Amygdala (tissue), 56 donors: ENCODE results near the gene RLIM.
"Not testable (repeated sequence)": the region's sequence is repeated elsewhere in the genome, so short reads cannot be mapped to it uniquely, and the experiment has no call there.

Source experiments
- DNase-seq, 56 donors: peaks; one replicate each; lab custom pipeline; 2025; lab: John Stamatoyannopoulos, UW

The RLIM gene, protein sequence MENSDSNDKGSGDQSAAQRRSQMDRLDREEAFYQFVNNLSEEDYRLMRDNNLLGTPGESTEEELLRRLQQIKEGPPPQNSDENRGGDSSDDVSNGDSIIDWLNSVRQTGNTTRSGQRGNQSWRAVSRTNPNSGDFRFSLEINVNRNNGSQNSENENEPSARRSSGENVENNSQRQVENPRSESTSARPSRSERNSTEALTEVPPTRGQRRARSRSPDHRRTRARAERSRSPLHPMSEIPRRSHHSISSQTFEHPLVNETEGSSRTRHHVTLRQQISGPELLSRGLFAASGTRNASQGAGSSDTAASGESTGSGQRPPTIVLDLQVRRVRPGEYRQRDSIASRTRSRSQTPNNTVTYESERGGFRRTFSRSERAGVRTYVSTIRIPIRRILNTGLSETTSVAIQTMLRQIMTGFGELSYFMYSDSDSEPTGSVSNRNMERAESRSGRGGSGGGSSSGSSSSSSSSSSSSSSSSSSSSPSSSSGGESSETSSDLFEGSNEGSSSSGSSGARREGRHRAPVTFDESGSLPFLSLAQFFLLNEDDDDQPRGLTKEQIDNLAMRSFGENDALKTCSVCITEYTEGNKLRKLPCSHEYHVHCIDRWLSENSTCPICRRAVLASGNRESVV

DNA sequence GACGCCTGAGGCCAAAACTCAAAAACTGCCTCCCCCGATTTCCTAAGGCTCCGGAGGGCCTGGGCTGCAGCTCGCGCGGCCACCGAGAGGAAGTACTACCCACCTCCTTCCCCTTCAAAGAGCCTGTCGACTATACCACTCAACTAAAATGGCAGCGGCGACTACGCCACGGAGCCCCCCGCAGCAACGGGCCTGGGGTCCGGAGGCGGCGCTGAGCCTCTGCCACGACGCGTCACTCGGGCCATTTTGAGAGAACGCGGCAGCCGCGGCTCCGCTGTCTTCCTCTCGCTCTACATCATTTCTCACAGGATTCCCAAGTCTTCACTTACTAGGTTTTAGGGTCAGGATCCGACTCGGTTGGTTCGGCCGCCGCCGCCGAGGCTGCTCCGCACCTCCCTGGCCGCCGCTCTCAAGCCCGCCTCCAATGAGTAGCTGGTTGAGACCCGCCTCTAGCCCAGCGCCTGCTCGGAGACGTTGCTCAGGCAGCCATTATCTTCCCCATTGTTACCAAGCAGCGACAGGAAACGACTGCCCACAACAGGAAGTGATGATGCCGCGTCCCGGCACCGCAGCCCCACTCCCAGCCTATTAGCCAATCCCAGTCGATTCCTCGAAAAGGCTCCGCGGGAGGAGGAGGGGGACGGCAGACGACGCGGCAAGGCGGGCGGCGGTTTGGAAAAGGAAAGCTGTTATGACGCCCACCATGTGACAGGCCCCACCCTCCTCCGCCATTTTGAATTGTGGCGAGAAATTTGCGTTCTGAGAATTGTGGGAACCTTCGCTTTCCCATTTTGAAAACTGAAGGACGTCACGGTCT, at the start of gene RLIM:
Gene RLIM (minus strand): TSS at position 532 of the 817 bp plus-strand sequence. CDS start 18,647 bp downstream, outside the sequence.
- DNase-seq, result peak; percentile 8 to 95 (median 85)

DNA sequence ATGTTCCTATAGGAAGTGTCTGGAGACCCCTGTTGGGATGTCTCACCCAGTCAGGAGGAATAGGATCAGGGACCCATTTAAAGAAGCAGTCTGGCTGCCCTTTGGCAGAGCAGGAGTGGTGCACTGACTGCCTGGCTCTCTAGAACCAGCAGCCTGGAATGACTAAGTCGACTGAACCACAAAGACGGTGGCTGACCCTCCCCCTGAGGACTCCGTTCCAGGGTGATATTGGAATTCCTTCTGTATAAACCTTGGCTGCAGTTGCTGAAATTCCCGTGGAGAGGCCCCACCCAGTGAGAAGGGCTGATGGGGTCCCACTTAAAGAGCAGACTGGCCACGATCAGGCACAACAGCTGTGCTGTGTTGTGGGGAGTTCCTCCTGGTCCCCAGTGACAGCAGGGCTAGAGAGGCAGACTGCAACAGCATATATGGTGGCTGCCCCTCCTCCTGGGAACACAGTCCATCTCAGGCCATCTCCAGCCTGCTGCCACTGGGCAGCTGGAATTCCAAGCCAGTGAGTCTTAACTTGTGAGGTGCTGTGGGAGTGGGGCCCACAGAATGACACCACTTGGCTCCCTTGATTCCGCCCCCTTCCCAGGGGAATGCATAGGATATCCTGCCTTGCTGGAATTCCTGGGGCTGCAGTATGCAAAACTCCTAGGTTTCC, 41.8 kb upstream of the RLIM start:
- no peak for DNase-seq

DNA sequence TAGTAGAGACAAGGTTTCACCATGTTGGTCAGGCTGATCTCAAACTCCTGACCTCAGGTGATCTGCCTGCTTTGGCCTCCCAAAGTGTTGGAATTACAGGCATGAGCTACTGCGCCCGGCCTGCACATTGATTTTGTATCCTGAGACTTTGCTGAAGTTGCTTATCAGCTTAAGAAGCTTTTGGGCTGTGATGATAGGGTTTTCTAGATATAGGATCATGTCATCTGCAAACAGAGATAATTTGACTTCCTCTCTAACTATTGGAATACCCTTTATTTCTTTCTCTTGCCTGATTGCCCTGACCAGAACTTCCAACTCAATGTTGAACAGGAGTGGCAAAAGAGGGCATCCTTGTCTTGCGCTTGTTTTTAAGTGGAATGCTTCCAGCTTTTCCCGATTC, 40.5 kb upstream of the RLIM start:
- DNase-seq, result not testable (repeated sequence)

DNA sequence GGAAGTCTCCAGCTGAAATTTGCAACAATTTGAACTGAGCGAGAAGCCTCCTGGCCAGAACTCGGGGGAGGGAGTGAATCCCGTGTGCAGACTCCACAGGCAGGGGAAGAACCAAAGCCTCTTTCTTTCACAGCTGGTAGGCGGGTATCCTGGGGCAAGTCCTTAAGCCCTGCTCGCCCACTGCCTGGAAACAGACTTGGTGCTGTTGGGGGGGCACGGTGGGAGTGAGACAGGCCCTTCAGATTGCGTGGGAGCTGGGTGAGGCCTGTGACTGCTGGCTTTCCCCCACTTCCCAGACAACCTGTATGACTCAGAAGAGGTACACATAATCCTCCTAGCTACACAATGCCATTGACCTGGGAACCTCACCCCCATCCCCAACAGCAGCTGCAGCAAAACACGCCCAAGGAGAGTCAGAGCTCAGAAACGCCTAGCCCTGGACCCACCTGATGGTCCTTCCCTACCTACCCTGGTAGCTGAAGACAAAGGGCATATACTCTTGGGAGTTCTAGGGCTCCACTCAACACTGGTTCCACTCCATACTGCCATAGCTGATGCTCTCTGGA, 22.4 kb upstream of the RLIM start:
- no peak for DNase-seq

DNA sequence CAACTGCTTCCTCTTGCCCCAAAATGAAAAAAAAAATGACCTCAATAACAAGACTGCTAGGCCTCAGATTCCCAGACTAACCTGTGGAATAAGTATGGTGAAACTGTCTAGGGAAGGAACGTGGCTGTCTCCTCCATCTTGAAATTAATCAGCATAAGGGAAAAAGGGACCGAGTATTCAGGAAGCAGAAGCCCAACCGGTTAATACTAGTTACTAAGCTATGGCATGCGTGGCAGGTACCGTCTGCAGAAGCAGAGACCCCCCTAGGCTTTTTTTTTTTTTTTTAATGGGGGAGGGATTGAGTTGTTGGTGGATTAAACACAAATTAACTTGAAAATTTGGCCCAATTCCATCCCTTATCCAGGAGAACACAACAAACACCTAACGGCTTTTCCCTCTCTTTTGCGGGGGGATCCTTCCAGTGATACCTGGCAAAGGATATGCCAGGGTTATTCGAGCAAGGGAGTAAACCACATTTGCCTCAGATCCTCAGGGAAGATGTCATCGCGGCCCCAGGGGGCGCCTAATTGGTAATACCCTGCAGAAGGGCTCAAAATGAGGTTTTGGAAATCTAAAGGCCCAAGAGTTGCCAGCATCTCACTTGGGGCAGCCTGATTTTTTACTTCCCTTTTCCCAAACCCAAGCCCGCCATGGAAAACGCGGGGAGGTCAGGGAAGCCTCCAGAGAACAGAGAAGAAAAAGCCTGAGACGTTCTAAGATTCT, 893 bp downstream of the RLIM start:
- DNase-seq, result peak in 13 of 56 donors; percentile 0 to 21 (median 1)

DNA sequence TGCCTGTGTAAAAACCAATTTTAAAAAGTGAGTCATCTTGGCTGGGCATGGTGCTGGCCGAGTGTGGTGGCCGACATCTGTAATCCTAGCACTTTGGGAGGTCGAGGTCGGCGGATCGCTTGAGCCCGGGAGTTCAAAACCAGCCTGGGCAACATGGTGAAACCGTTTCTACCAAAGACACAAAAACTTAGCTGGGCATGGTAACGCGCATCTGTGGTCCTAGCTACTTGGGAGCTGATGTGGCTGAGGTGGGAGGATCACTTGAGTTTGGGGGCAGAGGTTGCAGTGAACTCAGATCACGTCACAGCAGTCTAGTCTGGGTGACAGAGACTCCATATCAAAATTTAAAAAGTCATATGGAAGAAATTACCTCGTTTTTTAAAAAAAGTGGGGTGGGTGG, 7.6 kb downstream of the RLIM start:
- no peak for DNase-seq

DNA sequence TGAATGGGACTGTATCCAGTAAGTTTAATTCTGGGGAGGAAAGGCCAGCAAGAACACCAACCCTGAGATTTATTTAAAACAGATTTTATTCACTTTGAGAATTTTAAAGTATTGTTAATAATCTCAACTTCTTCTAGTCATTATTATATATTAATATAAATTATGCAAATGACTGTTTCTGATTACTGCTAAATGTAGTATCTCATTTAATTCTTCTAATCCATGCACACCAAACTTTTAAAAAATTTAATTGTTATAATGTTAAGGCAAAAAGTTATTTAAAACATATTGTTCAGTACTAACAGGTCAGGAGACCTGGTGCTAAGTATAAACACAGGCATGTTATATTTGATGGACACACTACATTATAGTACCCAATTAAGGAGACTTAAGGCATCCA, 8.1 kb downstream of the RLIM start:
- DNase-seq, result no peak

DNA sequence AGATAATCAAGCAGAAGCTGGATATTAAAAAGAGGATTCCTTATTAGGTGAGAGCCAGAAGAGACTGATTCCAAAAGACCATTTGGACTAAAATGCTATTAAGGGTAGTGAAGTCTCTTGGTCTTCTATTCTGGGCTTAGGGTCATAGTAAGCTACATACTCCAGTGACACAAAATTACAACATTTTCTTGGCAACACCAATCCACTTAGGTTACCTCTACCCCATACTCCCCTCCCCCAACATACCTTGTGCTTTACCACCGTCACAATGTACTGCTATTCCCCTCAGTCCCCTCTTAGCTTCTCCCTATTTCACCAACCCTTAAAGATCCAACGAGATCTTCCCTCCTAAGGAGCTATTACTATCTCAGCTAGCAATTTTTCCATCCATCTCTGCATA, 11.4 kb downstream of the RLIM start:
- DNase-seq, result no peak

DNA sequence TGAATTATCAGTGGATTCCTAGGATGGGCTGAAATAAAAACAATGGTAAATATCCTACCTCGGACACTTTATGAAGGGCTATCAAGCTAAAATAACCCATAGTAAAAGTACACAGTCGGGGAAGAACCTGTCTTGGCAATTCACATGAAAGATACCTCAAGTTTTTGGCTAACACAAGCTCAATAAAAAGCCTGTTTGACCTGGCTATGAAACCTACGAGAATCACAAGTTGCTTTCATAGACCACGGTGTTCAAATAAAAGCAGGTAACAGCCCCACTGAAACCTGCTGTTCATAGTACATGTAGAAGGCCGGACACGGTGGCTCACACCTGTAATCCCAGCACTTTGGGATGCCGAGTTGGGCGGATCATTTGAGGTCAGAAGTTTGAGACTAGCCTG, 12.3 kb downstream of the RLIM start:
- no peak for DNase-seq

DNA sequence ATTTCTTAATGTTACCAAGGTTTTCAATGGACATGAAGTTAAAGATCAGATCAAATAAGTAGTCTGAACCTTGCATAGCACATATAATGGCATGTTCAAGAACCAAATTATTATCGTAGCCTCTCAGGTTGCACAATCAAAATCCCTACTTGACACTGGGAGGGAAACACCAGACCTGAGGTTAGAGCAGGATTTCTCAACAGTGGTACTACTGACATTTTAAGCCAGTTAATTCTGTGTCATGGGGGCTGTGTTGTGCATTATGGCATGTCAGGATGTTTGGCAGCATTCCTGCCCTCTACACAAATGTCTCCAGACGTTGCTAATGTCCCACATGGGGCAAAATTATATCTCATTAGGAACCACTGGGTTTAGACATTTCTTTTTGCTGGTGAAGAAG, 20.8 kb downstream of the RLIM start:
- DNase-seq, result no peak

DNA sequence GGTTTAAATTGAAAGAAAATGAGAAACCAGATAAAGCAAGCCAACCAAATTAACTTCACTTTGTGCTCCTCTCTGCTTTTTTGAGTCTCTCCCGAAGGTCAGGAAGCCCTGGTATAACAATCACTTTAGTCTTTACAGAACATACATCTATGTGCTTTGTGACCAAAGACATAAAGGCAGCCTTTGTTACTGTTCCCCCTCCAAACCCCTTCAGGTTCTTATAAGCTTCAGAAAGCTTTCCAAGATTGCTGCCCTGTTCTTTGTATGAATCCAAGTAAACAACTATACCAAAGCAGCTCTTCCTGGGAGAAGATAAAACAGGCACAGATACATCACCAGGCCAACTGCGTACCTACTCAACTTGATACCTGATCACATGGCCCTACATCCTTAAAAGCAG, 28.7 kb downstream of the RLIM start:
- no peak for DNase-seq

DNA sequence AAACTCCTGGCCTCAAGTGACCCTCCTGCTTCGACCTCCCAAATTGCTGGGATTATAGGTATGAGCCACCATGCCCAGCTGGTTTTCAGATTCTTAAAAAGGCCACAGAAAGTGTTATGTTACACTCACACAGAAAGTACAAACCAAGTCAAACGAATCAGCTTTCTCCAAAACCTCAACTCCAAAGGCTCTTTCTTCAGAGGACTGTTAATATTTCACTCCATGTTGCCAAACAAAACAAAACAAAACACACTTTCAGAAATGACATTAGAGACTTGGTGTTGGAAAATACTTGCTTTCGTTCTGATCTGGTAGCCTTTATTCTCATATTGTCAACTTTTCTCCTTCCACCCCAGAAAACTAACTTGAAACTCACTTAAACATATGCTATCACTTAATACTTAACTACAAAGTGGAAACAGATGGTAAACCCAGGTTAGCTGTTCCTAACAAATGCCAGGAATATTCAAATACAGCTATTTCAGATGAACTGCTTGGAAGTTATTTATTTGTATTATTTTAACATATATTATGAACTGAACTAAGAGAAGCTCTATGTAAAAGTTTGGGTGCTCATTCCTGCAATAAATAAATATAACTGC, 34.7 kb downstream of the RLIM start:
- DNase-seq, result no peak

DNA sequence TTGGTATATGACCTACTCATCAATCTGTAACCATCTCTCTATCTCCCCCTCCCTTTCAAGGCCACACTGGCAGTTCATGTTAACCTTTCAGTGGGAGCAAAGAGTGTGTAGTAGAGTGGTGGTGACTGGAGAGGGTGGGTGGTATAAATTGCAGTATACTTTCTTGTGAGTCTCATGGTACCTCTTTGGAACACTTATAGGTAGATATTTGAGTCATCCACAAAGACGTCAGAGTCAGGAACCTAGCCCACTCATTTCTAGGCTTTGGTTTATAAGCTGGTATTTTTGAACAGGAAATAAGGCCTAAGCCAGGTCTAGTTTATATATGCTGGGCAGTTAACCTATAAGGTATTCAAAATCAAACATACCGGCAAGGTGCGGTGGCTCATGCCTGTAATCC, 36.3 kb downstream of the RLIM start:
- no peak for DNase-seq

DNA sequence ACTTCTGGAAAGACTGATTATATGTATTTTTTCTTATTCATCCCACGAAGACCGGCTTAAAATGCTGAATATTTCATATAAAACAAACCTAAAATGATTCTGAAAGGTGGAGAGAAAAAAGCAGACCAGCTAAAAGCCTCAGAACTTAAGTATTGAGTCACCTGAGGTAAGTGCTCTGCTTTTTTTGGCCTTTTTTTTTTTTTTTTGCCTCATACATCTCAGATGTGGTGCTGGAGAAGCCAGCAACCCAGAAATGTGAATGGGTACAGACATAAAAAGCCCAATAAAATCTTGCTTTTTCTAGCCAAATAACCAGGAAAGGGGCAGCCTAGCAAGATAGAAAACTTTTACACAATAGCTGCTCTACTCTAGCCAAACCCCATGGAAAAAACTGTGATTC, 57.0 kb downstream of the RLIM start:
- no peak for DNase-seq

DNA sequence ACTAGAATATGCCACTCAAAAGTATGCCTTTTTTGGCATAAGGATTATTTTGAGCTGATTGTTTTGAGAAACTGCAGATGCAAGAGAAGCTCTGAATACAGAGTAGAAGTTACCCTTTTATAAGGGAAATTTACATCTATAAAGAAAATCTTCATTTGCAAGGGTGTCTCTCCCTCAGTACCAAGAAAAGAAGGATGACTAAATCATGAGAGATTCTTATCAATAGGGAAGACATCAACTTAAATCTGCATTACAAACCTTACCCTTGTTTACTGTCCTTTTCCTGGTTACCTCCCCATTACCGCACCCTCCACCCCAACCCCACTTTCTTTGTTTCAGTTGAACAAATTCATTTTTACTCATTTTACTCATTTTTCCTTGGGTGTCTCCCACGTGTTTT, 62.5 kb downstream of the RLIM start:
- no peak for DNase-seq

DNA sequence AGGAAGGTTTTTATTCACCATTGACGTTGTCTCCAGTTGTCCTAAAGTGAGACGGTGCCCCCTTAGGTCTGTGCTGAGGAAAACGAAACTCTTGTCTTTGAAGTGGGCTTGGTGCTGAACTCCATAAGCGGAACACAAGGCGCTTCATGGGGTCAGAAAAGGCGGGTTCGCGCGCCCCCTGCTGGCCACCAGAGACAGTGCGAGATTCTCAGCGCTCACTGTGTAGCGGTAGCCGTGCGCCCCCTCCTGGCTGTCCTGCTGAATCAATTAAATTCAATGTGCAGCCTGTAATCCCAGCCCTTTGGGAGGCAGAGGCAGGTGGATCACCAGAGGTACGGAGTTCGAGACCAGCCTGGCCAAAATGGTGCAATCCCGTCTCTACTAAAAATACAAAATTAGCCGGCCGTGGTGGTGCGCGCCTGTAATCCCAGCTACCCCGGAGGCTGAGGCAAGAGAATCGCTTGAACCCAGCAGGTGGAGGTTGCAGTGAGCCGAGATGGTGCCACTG, 64.1 kb downstream of the RLIM start:
- peak in 54 of 56 donors; percentile 2 to 86 (median 42) for DNase-seq

DNA sequence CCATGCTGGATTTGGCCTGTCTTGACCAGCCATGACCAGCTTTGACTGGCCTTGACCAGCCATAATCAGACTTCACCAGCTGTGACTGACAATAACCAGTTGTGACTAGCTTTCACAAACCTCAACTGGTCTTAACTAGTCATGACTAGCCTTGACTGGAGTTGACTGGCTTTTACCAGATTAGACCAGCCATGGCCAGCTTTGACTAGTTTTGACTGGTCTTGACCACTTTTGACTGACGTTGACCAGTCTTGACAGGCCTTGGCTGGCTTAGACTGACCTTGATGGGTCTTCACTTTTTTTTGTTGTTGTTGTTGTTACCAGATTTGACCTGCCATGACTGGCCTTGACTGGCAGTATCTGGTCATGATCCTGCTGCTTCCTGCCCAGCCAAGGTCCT, 67.4 kb downstream of the RLIM start:
- no peak for DNase-seq

DNA sequence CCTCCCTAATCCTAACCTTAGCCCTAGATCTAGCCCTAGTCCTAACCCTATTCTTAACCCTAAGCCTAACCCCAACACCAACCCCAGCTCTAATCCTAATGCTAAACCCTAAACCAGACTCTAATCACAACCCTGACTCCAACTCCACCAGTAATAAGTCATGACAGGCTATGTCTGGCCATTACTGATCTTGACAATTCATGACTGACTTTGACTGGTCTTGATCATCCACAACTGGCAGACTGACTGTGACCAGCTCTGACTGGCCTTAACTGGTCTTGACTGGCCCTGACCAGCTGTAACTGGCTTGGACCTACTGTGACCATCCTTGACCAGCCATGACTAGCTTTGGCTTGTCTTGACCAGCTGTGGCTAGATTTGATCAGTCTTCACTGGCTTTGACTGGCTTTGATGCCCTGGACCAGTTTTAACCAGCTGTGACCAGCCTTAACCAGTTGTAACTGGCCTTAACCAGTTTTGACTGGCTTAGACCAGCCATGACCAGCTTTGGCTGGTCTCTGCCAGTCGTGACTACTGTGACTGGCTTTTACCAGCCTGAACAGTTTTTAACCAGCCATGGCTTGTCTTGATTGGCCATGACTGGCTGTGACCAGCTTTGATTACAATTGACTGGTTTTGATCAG, 68.4 kb downstream of the RLIM start:
- DNase-seq, result no peak
